NCI-H2171 (cell line): Measurements from ENCODE around the gene ANKFY1.

Source experiments
- DNase-seq: peaks from one replicate; lab custom pipeline; 2025; lab: John Stamatoyannopoulos, UW

ANKFY1 gene

DNA sequence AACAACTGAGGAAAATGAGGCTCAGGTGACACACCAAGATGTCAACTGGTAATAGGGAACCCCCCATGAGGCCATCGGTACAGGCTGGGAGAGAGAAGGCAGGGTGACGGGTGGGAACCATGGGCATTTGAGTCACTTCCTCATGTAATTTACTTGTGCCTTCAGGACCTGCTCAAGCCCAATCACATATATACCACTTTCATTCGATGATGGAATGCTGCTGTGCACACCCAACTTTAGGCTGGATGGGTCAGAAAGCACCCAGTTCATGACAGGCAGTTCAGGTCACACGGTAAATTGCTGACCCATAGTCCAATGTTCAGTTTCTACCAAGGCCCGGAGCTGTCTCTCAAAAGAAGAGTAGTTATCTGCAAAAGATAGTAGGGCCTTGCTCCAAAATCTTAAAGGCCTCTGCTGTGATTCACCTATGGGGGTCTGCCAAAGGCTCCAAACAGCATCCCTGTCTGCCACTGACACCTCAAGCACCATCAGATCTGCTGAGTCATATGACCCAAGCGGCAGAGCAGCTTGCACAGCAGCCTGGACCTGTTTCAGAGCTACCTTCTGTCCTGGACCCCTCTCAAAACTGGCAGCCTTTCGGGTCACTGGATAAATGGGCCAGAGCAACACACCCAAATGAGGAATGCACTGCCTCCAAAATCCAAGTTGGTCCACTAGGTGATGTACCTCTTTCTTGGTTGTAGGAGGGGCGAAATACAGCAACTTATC, 145.6 kb downstream of the ANKFY1 start:
- no peak for DNase-seq

DNA sequence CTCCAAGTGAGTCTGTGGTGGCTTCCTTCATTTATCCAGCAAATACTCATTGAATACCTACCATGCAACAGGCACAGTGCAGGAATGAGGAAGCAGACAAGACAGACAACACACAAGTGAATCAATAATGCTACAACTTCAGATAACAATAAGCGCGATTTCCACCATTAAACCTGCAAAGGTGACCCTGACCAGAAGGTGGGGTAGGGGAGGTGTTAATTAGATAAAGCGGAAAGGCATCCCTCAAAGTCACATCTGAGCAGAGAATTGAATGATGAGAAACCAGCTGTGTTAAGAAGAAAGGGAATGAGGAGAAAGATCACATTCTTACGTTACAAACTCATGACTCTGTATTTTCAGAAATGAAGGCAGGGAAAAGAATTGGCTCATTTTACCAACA, 147.3 kb downstream of the ANKFY1 start:
- no peak for DNase-seq
